ENCODE results near the gene AP3B2.

Gene AP3B2

DNA sequence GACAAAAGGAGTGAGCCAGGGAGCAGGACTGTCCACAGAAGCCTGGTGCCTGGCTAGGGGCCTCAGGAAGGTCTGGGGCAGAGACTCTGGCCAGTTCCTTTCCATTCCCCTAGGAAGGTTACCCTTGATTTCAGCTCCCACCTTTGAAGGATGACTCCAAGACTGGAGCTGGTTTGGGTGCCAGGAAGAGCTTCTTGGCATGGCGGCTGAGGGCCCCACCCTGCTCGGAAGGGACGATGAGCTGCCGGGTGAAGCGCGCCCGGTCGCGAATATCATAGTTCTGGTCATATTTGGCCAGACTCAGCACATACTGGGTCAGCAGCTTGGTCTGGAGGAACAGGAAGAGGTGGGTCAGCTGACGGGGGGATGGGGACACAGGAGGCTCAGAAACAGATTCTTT is 43.1 kb downstream of the AP3B2 start:
- no peak overlapping the region for H3K4me2 ChIP-seq (ENCODE audit: low read depth, low read length)
- TF ChIP-seq EZH2phosphoT487 (IDR thresholded peaks at IDR 0.05; ENCODE audit: low read length) (no peak), CTCF (IDR thresholded peaks at IDR 0.05; ENCODE audit: low read length) (no peak), EZH2 (optimal IDR thresholded peaks at IDR 0.05; ENCODE audit: low read depth, low read length) (no peak)
- peaks cover 3% of the 10 kb centered on the region; the same call in 1 of the 2 replicates for H3K27me3 ChIP-seq (replicated peaks; ENCODE audit: insufficient read depth, low read length)

DNA sequence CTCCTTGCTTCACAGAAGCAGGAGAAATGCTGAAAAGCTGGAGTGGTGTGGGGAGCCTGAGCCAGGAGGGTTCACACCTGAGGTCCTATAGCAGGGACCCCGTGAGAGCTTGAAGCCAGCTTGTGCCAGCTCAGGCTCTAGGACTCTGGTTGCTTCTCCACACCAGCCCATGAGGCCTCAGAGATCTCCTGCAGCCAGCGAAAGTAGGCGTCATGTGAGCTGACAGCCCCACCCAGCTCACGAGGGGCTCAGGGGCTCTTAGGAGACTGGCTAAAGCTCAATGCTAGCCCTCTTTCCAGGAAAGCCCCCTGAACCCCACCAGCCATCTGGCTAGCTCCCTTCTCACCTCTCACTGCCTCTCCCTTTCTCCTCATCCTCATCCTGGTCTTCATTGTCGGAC is 45.7 kb downstream of the AP3B2 start:
- no peaks in the 10 kb centered on the region for H3K36me3 ChIP-seq (replicated peaks; ENCODE audit: insufficient read depth, low read length)
- no peaks in the 10 kb centered on the region for H3K9me2 ChIP-seq (replicated peaks; ENCODE audit: insufficient read depth, low read length)
- H3K27me3 ChIP-seq (replicated peaks; ENCODE audit: insufficient read depth, low read length) = peaks cover 3% of the 10 kb centered on the region; the same call in 1 of the 2 replicates
- H2AFZ ChIP-seq (ENCODE audit: low read length) = no peak overlapping the region
- TF ChIP-seq CTCF (IDR thresholded peaks at IDR 0.05; ENCODE audit: low read length) = no peak
- TF ChIP-seq EZH2 (optimal IDR thresholded peaks at IDR 0.05; ENCODE audit: low read depth, low read length) = no peak
- no peak for TF ChIP-seq EZH2phosphoT487 (IDR thresholded peaks at IDR 0.05; ENCODE audit: low read length)
- no peaks in the 10 kb centered on the region for H3K79me2 ChIP-seq (ENCODE audit: low read length)
- no peaks in the 10 kb centered on the region for H3K4me1 ChIP-seq (ENCODE audit: low read length)
- H3K27ac ChIP-seq (ENCODE audit: low read length) = no peak overlapping the region
- H3F3A ChIP-seq (ENCODE audit: insufficient read depth, low read length) = no peaks in the 10 kb centered on the region
- no peaks in the 10 kb centered on the region for H4K20me1 ChIP-seq (ENCODE audit: insufficient read depth, low read length)
- no peaks in the 10 kb centered on the region for H3K9me3 ChIP-seq (replicated peaks; ENCODE audit: insufficient read depth, low read length)
- no peak overlapping the region for H3K9ac ChIP-seq (ENCODE audit: low read length)
- no peak overlapping the region for H3K4me2 ChIP-seq (ENCODE audit: low read depth, low read length)
- H3K4me3 ChIP-seq (ENCODE audit: low read length) = no peak overlapping the region
- no peak for DNase-seq

More for the DNA sequence above, 43.1 kb downstream of the AP3B2 start:
- no peak for DNase-seq
- no peak overlapping the region for H3K27ac ChIP-seq (ENCODE audit: low read length)
- no peaks in the 10 kb centered on the region for H3F3A ChIP-seq (ENCODE audit: insufficient read depth, low read length)
- no peak overlapping the region for H2AFZ ChIP-seq (ENCODE audit: low read length)
- H3K9me2 ChIP-seq (replicated peaks; ENCODE audit: insufficient read depth, low read length) = no peaks in the 10 kb centered on the region
- H3K4me3 ChIP-seq (ENCODE audit: low read length) = no peak overlapping the region
- H3K9me3 ChIP-seq (replicated peaks; ENCODE audit: insufficient read depth, low read length) = no peaks in the 10 kb centered on the region
- no peaks in the 10 kb centered on the region for H3K79me2 ChIP-seq (ENCODE audit: low read length)
- H3K9ac ChIP-seq (ENCODE audit: low read length) = no peak overlapping the region
- no peaks in the 10 kb centered on the region for H4K20me1 ChIP-seq (ENCODE audit: insufficient read depth, low read length)
- no peaks in the 10 kb centered on the region for H3K36me3 ChIP-seq (replicated peaks; ENCODE audit: insufficient read depth, low read length)
- no peaks in the 10 kb centered on the region for H3K4me1 ChIP-seq (ENCODE audit: low read length)

DNA sequence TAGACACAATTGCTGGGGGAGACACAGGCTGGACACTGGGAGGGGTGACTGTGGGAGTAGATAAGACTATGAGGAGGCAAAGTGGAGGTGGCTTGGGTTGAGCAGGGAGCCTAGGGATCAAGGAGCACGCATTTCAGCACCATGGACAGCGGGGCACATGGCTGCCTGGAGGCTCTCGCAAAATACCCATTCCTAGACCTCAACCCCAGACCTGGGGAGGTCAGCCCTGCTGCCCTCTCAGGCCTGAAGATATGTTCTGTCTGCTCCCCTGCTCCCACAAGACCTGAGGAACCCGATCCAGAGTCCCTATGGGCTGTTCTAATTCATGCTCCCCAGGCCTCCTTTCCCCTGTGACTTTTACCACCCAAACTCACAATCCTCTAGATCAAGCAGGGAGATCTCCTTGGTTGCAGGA is 46.5 kb downstream of the AP3B2 start:
- Histone ChIP-seq H3K9me2 (replicated peaks; ENCODE audit: insufficient read depth, low read length) (no peaks in the 10 kb centered on the region), H3K9me3 (replicated peaks; ENCODE audit: insufficient read depth, low read length) (no peaks in the 10 kb centered on the region), H3K9ac (ENCODE audit: low read length) (no peak overlapping the region), H2AFZ (ENCODE audit: low read length) (no peak overlapping the region), H3K79me2 (ENCODE audit: low read length) (no peaks in the 10 kb centered on the region), H3F3A (ENCODE audit: insufficient read depth, low read length) (no peaks in the 10 kb centered on the region), H3K4me3 (ENCODE audit: low read length) (no peak overlapping the region), H3K27me3 (replicated peaks; ENCODE audit: insufficient read depth, low read length) (peaks cover 3% of the 10 kb centered on the region; the same call in 1 of the 2 replicates), H4K20me1 (ENCODE audit: insufficient read depth, low read length) (no peaks in the 10 kb centered on the region), H3K27ac (ENCODE audit: low read length) (no peak overlapping the region), H3K4me2 (ENCODE audit: low read depth, low read length) (no peak overlapping the region), H3K4me1 (ENCODE audit: low read length) (no peaks in the 10 kb centered on the region), H3K36me3 (replicated peaks; ENCODE audit: insufficient read depth, low read length) (no peaks in the 10 kb centered on the region)
- TF ChIP-seq EZH2phosphoT487 (IDR thresholded peaks at IDR 0.05; ENCODE audit: low read length) = no peak
- no peak for TF ChIP-seq EZH2 (optimal IDR thresholded peaks at IDR 0.05; ENCODE audit: low read depth, low read length)
- TF ChIP-seq CTCF (IDR thresholded peaks at IDR 0.05; ENCODE audit: low read length) = no peak
- peak; percentile 65 for DNase-seq

Data from MM.1S (cell line).